ENCODE measurements around the gene HDAC4.

The HDAC4 gene

GRCh38 chr2:239012936-239013677 lies 387.7 kb downstream of the HDAC4 start:
- no peak for DNase-seq

GRCh38 chr2:239012228-239012627 lies 388.6 kb downstream of the HDAC4 start:
- DNase-seq, result no peak

- no peak for DNase-seq
Measured at GRCh38 chr2:239009589-239009961, 391.2 kb downstream of the HDAC4 start.

- no peak for DNase-seq
Measured at GRCh38 chr2:239008677-239009588, 391.9 kb downstream of the HDAC4 start.

GRCh38 chr2:239008004-239008403 lies 392.8 kb downstream of the HDAC4 start:
- no peak for DNase-seq

GRCh38 chr2:239006622-239007285 lies 394.1 kb downstream of the HDAC4 start:
- no peak for DNase-seq

GRCh38 chr2:239005586-239005985 lies 395.2 kb downstream of the HDAC4 start:
- no peak for DNase-seq

GRCh38 chr2:239004274-239005015 lies 396.4 kb downstream of the HDAC4 start:
- DNase-seq, result no peak

GRCh38 chr2:239003624-239004273 lies 397.1 kb downstream of the HDAC4 start:
- no peak for DNase-seq

- DNase-seq, result no peak
Measured at GRCh38 chr2:239002954-239003623, 397.7 kb downstream of the HDAC4 start.

GRCh38 chr2:239002591-239002953 lies 398.2 kb downstream of the HDAC4 start:
- DNase-seq, result no peak

GRCh38 chr2:239001794-239002193 lies 399.0 kb downstream of the HDAC4 start:
- DNase-seq, result no peak

- DNase-seq, result no peak
Measured at GRCh38 chr2:239000500-239001073, 400.2 kb downstream of the HDAC4 start.

GRCh38 chr2:239000089-239000488 lies 400.7 kb downstream of the HDAC4 start:
- no peak for DNase-seq

- no peak for DNase-seq
Measured at GRCh38 chr2:238999291-238999741, 401.5 kb downstream of the HDAC4 start.

GRCh38 chr2:238998801-238999200 lies 402.0 kb downstream of the HDAC4 start:
- no peak for DNase-seq
